IPS DF 4.7 (cell line): ENCODE data around the gene CALN1.

ENCODE experiments used
- DNase-seq: peaks from one replicate; pipeline ENCODE4 v3.0.0-alpha.2; 2013; ENCODE audit warnings: low spot score; ENCODE audit errors: extremely low read depth

Gene CALN1

GRCh38 chr7:72040641-72041040, 371.5 kb downstream of the CALN1 start:
- no peak for DNase-seq

- DNase-seq, result no peak
Observed at GRCh38 chr7:72039460-72039859, 372.7 kb downstream of the CALN1 start.

GRCh38 chr7:72038022-72038732, 374.0 kb downstream of the CALN1 start:
- DNase-seq, result no peak

- no peak for DNase-seq
Observed at GRCh38 chr7:72037516-72037915, 374.6 kb downstream of the CALN1 start.

- no peak for DNase-seq
Observed at GRCh38 chr7:72035266-72035665, 376.9 kb downstream of the CALN1 start.

- DNase-seq, result no peak
Observed at GRCh38 chr7:72032934-72033333, 379.2 kb downstream of the CALN1 start.

GRCh38 chr7:72030994-72031667, 381.0 kb downstream of the CALN1 start:
- DNase-seq, result no peak

GRCh38 chr7:72028267-72028666, 383.9 kb downstream of the CALN1 start:
- DNase-seq, result no peak

GRCh38 chr7:72025381-72025960, 386.7 kb downstream of the CALN1 start:
- DNase-seq, result no peak

GRCh38 chr7:72023926-72024325, 388.2 kb downstream of the CALN1 start:
- no peak for DNase-seq

GRCh38 chr7:72021716-72022115, 390.4 kb downstream of the CALN1 start:
- DNase-seq, result no peak

- no peak for DNase-seq
Observed at GRCh38 chr7:72020311-72020710, 391.8 kb downstream of the CALN1 start.

GRCh38 chr7:72019436-72019835, 392.7 kb downstream of the CALN1 start:
- DNase-seq, result no peak

- DNase-seq, result no peak
Observed at GRCh38 chr7:72017756-72018155, 394.4 kb downstream of the CALN1 start.

- no peak for DNase-seq
Observed at GRCh38 chr7:72016574-72016973, 395.6 kb downstream of the CALN1 start.

- no peak for DNase-seq
Observed at GRCh38 chr7:72015136-72015535, 397.0 kb downstream of the CALN1 start.

- DNase-seq, result no peak
Observed at GRCh38 chr7:72007018-72007417, 405.1 kb downstream of the CALN1 start.

- DNase-seq, result no peak
Observed at GRCh38 chr7:72003236-72003635, 408.9 kb downstream of the CALN1 start.

GRCh38 chr7:71996141-71996540, 416.0 kb downstream of the CALN1 start:
- no peak for DNase-seq

GRCh38 chr7:71995111-71995510, 417.0 kb downstream of the CALN1 start:
- DNase-seq, result no peak

GRCh38 chr7:71991586-71991985, 420.6 kb downstream of the CALN1 start:
- no peak for DNase-seq

- no peak for DNase-seq
Observed at GRCh38 chr7:71990138-71990462, 422.0 kb downstream of the CALN1 start.

- no peak for DNase-seq
Observed at GRCh38 chr7:71988201-71988600, 423.9 kb downstream of the CALN1 start.
